ENCODE results near the gene S100A4. TPM values are rescaled to one million over a fixed set of nuclear protein-coding genes. Genes with fewer than 3 reads are reported as not detected.

The S100A4 gene
- total RNA-seq, 1 donor from 2014 or later, result 4.7 TPM

- peaks cover 10% of the 10 kb centered on the region for H3K27me3 Mint-ChIP-seq (ENCODE audit: unreplicated experiment)
- TF ChIP-seq, protein P1, sequence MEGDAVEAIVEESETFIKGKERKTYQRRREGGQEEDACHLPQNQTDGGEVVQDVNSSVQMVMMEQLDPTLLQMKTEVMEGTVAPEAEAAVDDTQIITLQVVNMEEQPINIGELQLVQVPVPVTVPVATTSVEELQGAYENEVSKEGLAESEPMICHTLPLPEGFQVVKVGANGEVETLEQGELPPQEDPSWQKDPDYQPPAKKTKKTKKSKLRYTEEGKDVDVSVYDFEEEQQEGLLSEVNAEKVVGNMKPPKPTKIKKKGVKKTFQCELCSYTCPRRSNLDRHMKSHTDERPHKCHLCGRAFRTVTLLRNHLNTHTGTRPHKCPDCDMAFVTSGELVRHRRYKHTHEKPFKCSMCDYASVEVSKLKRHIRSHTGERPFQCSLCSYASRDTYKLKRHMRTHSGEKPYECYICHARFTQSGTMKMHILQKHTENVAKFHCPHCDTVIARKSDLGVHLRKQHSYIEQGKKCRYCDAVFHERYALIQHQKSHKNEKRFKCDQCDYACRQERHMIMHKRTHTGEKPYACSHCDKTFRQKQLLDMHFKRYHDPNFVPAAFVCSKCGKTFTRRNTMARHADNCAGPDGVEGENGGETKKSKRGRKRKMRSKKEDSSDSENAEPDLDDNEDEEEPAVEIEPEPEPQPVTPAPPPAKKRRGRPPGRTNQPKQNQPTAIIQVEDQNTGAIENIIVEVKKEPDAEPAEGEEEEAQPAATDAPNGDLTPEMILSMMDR (IDR thresholded peaks at IDR 0.05; ENCODE audit: partially characterized antibody, unreplicated experiment), result no peak
- H3K27ac Mint-ChIP-seq (ENCODE audit: unreplicated experiment), result peak overlapping the region; percentile 84
- H3K4me1 Mint-ChIP-seq (ENCODE audit: low read depth, unreplicated experiment), result peaks cover 30% of the 10 kb centered on the region
- H3K4me3 Mint-ChIP-seq (ENCODE audit: unreplicated experiment), result peak overlapping the region; percentile 47
- no peak for DNase-seq
- no peaks in the 10 kb centered on the region for H3K36me3 Mint-ChIP-seq (ENCODE audit: unreplicated experiment)
- peaks cover 8% of the 10 kb centered on the region for H3K9me3 Mint-ChIP-seq (ENCODE audit: unreplicated experiment)
These were observed 22.2 kb upstream of the S100A4 start for GRCh38 chr1:153567621-153568366.

GRCh38 chr1:153566414-153567371, 21.1 kb upstream of the S100A4 start:
- H3K27ac Mint-ChIP-seq (ENCODE audit: unreplicated experiment), result peak overlapping the region; percentile 87
- TF ChIP-seq, protein P1 (IDR thresholded peaks at IDR 0.05; ENCODE audit: partially characterized antibody, unreplicated experiment), result no peak
- DNase-seq, result peak; percentile 60
- H3K9me3 Mint-ChIP-seq (ENCODE audit: unreplicated experiment), result peaks cover 8% of the 10 kb centered on the region
- H3K27me3 Mint-ChIP-seq (ENCODE audit: unreplicated experiment), result peaks cover 10% of the 10 kb centered on the region
- H3K4me3 Mint-ChIP-seq (ENCODE audit: unreplicated experiment), result no peak overlapping the region
- no peaks in the 10 kb centered on the region for H3K36me3 Mint-ChIP-seq (ENCODE audit: unreplicated experiment)
- H3K4me1 Mint-ChIP-seq (ENCODE audit: low read depth, unreplicated experiment), result peaks cover 30% of the 10 kb centered on the region

- H3K9me3 Mint-ChIP-seq (ENCODE audit: unreplicated experiment), result peaks cover 8% of the 10 kb centered on the region
- TF ChIP-seq, protein P1 (IDR thresholded peaks at IDR 0.05; ENCODE audit: partially characterized antibody, unreplicated experiment), result no peak
- H3K4me1 Mint-ChIP-seq (ENCODE audit: low read depth, unreplicated experiment), result peaks cover 30% of the 10 kb centered on the region
- H3K27ac Mint-ChIP-seq (ENCODE audit: unreplicated experiment), result peak within 1 kb of the TSS; percentile 87
- DNase-seq, result no peak
- H3K36me3 Mint-ChIP-seq (ENCODE audit: unreplicated experiment), result no peaks in the 10 kb centered on the region
- no peak within 1 kb of the TSS for H3K4me3 Mint-ChIP-seq (ENCODE audit: unreplicated experiment)
- peaks cover 11% of the 10 kb centered on the region for H3K27me3 Mint-ChIP-seq (ENCODE audit: unreplicated experiment)
These were observed 20.1 kb upstream of the S100A4 start, which contains the start of gene S100A2 for GRCh38 chr1:153565529-153566374. Gene S100A2 (minus strand): TSS chr1:153565844. CDS start chr1:153563877, 1,967 bp downstream.

DNA sequence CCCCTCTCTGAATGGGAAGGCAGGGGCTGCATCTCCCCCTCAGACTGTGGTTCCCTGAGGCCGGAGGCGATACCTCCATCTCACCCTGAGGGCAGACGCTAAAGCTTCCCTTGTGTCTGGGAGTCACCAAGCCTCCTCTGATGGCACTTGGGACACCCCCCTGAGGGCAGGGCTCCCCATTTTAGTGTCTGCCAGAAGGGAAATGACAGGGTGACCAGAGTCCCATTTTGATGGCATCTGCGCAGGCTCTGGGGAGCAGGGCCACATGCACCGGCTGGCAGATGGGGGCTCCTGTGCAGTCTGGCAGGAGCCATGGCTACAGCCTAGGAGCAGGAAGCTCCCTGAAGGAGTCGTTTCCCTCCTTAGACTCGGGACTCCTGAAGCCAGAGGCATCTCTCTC, 18.4 kb upstream of the S100A4 start:
- no peaks in the 10 kb centered on the region for H3K36me3 Mint-ChIP-seq (ENCODE audit: unreplicated experiment)
- peak; percentile 37 for DNase-seq
- H3K27me3 Mint-ChIP-seq (ENCODE audit: unreplicated experiment), result peaks cover 11% of the 10 kb centered on the region
- TF ChIP-seq, protein P1 (IDR thresholded peaks at IDR 0.05; ENCODE audit: partially characterized antibody, unreplicated experiment), result no peak
- H3K9me3 Mint-ChIP-seq (ENCODE audit: unreplicated experiment), result peaks cover 7% of the 10 kb centered on the region
- H3K27ac Mint-ChIP-seq (ENCODE audit: unreplicated experiment), result no peak overlapping the region
- peaks cover 28% of the 10 kb centered on the region for H3K4me1 Mint-ChIP-seq (ENCODE audit: low read depth, unreplicated experiment)
- no peak overlapping the region for H3K4me3 Mint-ChIP-seq (ENCODE audit: unreplicated experiment)
